ENCODE measurements around the gene PIM3.

- TF ChIP-seq CTCF (IDR thresholded peaks at IDR 0.05) (peak in 1 of 3 donors; percentile 7), POLR2A (IDR thresholded peaks at IDR 0.05) (no peak)
Measured at GRCh38 chr22:49971232-49972162, 10.9 kb downstream of the PIM3 start.
